ENCODE measurements around the gene GOLGA6L6.
"Not testable (repeated sequence)": the region's sequence is repeated elsewhere in the genome, so short reads cannot be mapped to it uniquely, and the experiment has no call there.

DNA sequence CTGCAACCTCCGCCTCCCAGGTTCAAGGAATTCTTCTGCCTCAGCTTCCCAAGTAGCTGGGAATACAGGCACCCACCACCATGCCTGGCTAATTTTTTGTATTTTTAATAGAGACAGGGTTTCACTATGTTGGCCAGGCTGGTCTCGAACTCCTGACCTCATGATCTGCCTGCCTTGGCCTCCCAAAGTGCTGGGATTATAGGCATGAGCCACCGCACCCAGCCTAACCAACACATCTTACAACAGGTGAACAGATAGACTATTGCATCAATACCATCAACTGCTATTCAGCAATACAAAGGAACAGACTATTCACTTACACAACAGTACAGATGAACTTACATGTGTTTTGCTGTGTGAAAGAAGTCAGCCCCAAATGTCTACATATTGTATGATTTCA, 45.2 kb upstream of the GOLGA6L6 start:
- TF ChIP-seq, protein P1, sequence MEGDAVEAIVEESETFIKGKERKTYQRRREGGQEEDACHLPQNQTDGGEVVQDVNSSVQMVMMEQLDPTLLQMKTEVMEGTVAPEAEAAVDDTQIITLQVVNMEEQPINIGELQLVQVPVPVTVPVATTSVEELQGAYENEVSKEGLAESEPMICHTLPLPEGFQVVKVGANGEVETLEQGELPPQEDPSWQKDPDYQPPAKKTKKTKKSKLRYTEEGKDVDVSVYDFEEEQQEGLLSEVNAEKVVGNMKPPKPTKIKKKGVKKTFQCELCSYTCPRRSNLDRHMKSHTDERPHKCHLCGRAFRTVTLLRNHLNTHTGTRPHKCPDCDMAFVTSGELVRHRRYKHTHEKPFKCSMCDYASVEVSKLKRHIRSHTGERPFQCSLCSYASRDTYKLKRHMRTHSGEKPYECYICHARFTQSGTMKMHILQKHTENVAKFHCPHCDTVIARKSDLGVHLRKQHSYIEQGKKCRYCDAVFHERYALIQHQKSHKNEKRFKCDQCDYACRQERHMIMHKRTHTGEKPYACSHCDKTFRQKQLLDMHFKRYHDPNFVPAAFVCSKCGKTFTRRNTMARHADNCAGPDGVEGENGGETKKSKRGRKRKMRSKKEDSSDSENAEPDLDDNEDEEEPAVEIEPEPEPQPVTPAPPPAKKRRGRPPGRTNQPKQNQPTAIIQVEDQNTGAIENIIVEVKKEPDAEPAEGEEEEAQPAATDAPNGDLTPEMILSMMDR (IDR thresholded peaks at IDR 0.05 in 2 of 3, conservative IDR thresholded peaks at IDR 0.05 in 1 of 3; ENCODE audit: control insufficient read depth in 2 of 3, extremely low read depth in 1 of 3, insufficient read depth in 1 of 3, low read depth in 3 of 3, low read length in 3 of 3): not testable (repeated sequence)
- TF ChIP-seq, protein P2, sequence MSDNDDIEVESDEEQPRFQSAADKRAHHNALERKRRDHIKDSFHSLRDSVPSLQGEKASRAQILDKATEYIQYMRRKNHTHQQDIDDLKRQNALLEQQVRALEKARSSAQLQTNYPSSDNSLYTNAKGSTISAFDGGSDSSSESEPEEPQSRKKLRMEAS (IDR thresholded peaks at IDR 0.05; ENCODE audit: low read depth, low read length): not testable (repeated sequence)
- not testable (repeated sequence) for TF ChIP-seq CREB1 (IDR thresholded peaks at IDR 0.05; ENCODE audit: low read depth); PKNOX1 (IDR thresholded peaks at IDR 0.05); SMC3 (IDR thresholded peaks at IDR 0.05; ENCODE audit: borderline replicate concordance, low read length); GABPA (IDR thresholded peaks at IDR 0.05; ENCODE audit: low read depth); NRF1 (conservative IDR thresholded peaks at IDR 0.05; ENCODE audit: low read depth, low read length); TCF12 (IDR thresholded peaks at IDR 0.05; ENCODE audit: low read depth, low read length); POLR2A (IDR thresholded peaks at IDR 0.05; ENCODE audit: low read depth, low read length); SIN3A (IDR thresholded peaks at IDR 0.05; ENCODE audit: low read depth, low read length); SPI1 (IDR thresholded peaks at IDR 0.05; ENCODE audit: borderline replicate concordance, insufficient read depth, low read depth, low read length); TBL1XR1 (IDR thresholded peaks at IDR 0.05; ENCODE audit: low read depth, low read length)

Measured in GM12878 (cell line).